Suprapubic skin (tissue), 4 donors: ENCODE data around the gene CDH4.

Experiments used
- EP300 ChIP-seq: sonication (generic); formaldehyde crosslinking; IDR thresholded peaks from one replicate; pipeline ENCODE4 v1.6.1; 2017; ENCODE audit warnings: antibody characterized with exemption
- POLR2A ChIP-seq, 2 donors: fragments of 450-650 bp; IDR thresholded peaks; one replicate each; pipeline ENCODE4 v1.6.1; 2017; ENCODE audit warnings: antibody characterized with exemption in 2 of 2, mild to moderate bottlenecking in 2 of 2, moderate library complexity in 2 of 2
- POLR2AphosphoS5 ChIP-seq, 3 donors: sonication (generic); formaldehyde crosslinking; IDR thresholded peaks; one replicate each; pipeline ENCODE4 v1.6.1; 2017; ENCODE audit warnings: antibody characterized with exemption in 3 of 3
- TF ChIP-seq, protein P1 (sequence below), 2 donors: fragments of 200-600 bp in 1 of 2; fragments of 450-650 bp in 1 of 2; sonication (generic) in 1 of 2; IDR thresholded peaks; one replicate each; pipeline ENCODE4 v1.5.1; 2016 to 2019; ENCODE audit warnings: antibody characterized with exemption in 2 of 2, mild to moderate bottlenecking in 1 of 2, moderate library complexity in 1 of 2

DNA sequence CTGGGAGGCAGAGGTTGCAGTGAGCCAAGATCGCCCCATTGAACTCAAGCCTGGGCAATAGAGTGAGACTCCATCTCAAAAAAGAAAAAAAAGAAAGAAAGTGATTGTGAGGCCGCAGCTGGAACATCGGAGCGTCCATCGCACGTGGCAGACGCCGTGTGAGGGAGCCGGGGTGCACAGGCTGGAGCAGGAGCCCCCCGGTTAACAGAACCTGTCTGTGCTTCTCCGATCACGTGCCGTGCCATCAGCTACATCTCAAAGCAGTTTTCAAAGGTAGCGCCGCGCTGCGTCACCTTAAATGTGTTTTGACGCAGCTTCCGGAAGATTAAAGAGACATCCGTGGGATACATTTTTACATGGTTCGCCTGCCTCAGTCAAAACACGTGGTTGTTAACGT is 674.7 kb downstream of the CDH4 start:
- TF ChIP-seq POLR2A (IDR thresholded peaks at IDR 0.05) = no peak
- TF ChIP-seq, protein P1, sequence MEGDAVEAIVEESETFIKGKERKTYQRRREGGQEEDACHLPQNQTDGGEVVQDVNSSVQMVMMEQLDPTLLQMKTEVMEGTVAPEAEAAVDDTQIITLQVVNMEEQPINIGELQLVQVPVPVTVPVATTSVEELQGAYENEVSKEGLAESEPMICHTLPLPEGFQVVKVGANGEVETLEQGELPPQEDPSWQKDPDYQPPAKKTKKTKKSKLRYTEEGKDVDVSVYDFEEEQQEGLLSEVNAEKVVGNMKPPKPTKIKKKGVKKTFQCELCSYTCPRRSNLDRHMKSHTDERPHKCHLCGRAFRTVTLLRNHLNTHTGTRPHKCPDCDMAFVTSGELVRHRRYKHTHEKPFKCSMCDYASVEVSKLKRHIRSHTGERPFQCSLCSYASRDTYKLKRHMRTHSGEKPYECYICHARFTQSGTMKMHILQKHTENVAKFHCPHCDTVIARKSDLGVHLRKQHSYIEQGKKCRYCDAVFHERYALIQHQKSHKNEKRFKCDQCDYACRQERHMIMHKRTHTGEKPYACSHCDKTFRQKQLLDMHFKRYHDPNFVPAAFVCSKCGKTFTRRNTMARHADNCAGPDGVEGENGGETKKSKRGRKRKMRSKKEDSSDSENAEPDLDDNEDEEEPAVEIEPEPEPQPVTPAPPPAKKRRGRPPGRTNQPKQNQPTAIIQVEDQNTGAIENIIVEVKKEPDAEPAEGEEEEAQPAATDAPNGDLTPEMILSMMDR (IDR thresholded peaks at IDR 0.05) = no peak
- no peak for TF ChIP-seq POLR2AphosphoS5 (IDR thresholded peaks at IDR 0.05)
- TF ChIP-seq EP300 = no peak
